GM18870 (cell line): ENCODE measurements around the gene SMTN.
"Not testable (repeated sequence)": the region's sequence is repeated elsewhere in the genome, so short reads cannot be mapped to it uniquely, and the experiment has no call there.

ENCODE experiments used
- ATAC-seq: cut with Tn5 transposase; IDR thresholded peaks from one replicate; pipeline ENCODE4 v1.9.1; 2021; ENCODE audit warnings: moderate library complexity; ENCODE audit not compliant: unreplicated experiment

The SMTN gene

DNA sequence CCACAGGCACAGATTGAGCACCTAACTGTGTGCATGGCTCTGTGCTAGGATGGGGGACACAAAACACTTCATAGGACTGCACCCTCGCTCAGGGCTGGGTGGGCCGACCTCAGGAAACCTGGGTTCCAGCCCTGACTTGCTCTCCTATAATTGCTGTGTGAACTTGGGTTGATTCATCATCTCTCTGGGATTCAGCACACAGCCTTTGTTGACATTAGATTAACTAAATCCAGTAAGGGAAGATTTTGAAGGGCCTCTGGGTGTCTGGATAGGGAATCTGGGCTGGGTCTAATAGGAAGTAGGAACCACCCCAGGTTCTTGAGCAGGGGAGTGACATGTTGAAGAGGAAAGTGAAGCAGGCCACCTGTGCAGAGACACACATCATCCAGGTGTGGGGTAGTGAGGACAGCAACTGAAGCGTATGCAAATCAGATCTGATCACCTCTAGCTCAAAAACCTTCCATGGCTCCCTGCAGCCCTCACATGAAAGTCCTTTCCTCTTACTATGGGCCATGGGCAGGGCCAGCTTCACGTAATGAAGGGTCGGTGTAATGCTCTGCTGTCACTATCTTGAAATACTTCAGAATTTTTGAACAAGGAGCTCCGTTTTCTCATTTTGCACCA lies 11.3 kb upstream of the SMTN start:
- ATAC-seq, result not testable (repeated sequence)

DNA sequence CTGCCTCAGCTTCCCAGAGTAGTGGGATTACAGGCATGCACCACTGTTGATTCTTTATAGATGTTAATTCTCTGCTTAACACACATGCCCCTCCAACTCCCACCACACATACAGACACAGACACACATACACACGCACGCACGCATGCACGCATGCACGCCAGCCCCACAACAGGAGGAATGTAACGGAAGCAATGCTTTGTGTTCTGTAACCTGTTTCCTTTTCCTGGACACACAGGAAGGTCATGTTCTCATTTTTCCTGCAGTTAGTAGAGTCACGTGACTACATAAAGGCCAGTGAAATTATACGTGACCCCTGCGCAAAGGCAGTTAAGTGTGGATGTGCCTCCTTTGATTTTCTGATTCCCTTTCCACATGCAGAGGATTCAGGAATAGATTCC lies 8.0 kb upstream of the SMTN start:
- ATAC-seq, result not testable (repeated sequence)

DNA sequence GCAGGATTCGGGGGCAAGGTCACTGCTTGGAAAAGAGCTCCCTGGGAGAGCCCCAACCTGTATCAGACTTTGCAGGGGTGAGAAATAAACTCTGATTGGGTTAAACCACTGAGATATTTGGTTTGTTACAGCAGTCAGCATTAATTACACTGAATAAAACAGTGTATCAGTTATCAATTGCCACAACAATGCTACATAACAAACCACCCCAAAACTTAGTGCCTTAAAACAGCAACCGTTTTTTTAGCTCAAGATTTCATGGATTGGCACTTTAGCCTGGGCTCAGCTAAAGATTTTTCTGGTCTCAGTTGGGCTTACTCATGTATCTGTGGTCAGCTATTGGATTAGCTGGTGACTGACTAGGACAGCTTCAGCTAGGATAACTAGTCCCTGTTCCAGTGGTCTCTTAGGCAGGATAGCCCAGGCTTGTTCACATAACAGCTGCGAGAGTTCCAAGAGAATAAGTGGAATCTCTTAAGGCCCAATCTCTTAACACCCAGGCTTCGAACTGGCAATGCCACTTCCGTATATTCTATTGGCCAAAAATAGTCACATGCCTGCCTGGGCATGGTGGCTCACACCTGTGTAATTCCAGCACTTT lies 7.5 kb upstream of the SMTN start:
- ATAC-seq, result not testable (repeated sequence)

DNA sequence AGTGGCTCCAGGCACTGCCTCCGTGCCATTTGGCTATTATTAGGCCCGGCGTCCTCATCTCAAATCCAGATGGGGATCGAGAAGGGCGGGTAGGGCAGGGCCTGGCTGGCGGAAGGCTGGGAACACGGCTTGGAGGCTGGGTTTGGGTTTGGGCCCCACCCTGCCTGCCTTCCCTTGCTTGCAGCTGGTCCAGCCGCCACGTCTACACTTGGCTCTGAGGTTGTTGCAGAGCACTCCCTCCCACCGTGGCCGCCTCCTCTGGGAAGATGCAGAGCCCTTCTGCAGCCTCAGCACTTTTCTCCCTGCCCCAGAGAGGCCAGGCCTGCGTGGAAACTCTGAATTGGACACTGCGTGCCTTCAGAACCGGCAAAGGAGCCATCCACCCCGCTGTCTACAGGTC lies 5.2 kb upstream of the SMTN start:
- ATAC-seq, result no peak

DNA sequence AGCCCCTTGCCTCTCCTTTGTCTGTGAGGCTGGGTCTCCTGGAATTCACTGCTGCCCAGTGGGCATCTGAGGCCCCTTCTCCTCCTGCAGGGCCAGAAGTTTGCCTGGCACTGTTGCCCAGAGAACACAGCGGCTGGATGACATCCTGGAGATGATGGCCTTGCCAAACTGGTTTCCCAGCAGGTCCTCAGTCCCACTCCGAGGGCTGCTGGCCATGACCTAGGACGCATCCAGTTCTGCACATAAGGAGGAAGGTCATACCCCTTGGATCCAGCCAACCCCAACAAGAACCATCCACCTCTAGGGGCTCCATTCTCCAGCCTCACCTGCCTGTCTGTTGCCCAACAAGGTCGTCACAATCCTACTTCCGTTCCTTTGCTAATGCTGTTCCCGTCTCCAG lies 3.4 kb upstream of the SMTN start:
- no peak for ATAC-seq

DNA sequence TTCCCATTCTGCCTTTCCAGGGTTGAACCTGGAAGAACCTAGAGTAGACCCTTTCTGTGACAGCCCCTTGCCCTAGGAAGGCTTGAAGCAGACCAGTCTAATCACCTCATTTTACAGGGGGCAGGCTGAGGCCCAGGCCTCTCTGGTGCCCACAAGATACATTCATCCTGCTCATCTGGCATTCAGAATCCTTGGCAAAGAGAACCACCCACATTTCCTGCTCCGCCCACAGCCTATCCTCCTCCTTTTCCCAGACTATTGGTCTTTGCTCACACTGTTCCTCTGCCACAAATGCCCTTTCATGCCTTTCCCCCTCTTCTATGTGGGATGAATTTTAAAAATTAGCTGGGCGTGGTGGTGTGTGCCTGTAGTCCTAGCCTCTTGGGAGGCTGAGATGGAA lies 2.7 kb upstream of the SMTN start:
- not testable (repeated sequence) for ATAC-seq

DNA sequence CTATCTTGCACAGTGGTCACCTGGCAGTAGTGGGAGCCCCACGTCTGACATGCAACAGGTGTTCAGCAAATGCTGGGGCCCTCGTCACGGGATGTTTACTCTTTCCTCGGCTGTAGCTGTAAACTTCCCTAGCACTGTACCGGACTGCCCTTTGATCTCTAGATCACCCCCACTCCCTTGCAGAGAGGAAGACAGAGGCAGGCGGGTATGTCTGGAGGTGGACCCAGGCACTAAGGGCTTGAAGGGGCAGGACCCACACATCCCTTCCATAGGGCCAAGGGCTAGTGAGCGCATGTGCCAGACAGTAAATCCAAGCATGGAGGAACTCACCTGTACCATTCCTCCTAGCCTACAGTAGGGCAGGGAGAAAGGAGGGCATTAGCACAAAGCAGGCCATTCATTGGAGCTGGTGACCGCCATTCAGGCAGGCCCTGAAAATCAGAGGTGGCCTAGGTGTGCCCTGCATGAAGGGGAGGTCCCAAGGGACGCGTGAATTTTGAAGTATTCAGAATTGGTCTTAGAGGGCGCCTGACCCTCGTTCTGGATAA lies 1.9 kb upstream of the SMTN start:
- no peak for ATAC-seq

DNA sequence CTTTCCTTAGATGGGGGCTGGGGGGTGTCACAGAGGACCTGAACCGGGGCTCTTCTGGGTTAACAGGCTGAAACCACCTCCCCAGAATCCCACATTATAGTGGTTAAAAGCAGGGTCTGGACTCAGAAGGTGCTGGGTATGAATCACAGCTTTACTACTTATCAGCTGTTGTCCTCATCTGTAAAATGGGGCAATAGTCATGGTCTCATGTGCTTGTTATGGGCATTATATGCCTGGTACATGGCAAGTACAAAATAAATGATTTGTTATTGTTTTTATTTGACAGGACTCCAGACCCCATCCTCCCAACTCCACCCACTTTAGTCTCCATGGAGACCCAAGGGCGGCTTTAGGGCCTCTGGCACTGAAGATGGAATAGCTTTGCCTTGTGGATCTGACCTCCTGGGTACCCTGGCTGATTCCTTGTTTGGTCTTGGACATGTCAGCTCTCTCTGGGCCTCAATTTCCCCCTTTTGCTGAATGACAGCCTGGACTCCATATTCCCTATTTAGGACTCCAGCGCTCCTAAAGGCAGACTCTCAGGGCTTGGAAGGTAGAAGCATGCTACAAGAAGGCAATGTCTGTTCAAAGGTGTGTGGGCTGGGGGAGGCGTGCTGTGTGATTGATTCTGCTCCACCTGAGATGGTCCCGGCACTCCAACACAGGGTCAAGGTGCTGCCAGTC lies 812 bp upstream of the SMTN start:
- no peak for ATAC-seq

DNA sequence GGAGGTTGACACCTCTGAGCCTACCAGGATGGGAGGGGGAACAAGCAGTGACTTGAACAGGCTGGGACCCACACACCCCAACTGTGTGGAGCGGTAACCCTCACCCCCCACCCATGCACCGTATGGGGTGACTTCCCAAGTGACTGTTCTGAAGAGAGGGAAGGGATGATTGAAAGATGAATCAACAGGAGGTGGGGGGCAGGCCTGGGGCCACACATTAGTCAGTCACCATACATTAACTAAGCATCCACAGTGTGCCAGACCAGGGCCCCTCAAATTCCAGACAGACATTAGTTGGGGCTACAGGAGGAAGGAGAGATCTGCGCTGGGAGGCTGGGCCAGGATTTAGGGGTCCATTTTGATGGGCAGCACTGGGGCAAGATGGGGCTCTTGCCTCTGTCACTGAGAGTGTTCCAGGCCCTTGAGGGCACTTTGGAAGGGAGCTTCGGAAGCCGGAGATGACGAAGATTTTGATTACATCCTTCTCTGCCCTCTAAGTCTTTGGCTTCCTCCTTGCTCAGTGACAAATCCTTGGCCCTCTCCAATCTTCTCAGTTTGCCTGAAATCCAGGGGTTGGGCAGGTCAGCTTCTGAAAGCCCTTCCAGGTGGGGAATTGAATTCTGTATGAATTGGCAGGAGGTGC lies 966 bp downstream of the SMTN start:
- no peak for ATAC-seq

DNA sequence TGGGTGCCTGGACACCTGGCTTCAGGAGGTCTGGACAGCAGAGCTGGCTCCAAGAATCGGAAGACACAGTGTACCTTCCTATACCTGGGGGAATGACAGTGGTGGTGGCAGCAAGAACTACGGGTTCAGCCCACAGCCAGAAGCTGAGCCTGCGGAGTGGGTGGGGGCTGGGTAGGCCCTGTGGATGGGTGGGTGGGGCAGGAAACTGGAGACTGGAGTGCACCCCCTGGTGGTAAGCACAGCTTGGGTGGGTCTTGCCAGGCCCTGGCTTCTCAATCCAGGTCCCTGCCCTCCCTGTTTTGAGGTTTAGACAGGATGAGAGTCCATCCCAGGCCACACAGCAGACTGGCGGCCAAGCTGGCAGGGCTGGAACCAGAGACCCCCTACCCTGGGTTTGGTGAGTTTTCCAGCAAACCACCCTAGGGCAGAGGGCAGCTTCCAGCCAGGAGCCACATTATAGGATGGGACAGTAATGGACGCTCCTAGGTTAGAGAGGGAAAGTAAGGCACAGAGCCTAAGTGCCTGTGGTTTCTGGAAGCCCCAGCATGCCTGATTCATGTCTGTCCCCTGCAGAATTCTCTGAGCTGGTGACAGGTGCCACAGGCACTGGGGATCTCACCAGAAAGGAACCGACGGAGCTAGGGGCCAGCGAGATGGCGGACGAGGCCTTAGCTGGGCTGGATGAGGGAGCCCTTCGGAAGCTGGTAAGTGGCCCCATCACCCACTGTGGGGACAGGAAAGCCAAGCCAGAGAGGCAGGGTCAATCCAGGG lies 1.7 kb downstream of the SMTN start:
- ATAC-seq, result no peak

DNA sequence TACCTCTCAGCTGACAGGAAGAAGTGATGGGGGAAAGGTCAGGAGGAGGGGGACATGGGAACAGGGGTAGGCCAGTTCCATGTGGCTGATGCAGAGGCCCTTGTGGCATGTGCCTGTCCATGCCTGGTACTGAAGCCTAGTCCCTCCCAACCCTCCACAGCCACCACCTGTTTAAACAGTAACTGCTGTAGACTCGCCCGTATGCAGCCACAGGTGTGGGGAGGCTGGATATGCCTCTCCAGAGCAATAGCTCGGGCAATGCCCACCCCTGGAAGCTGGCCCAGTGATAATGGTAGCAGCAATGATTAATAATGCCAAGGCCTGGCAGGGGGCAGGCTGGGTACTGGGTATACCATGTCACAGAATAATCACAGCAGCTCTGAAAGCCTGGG lies 2.3 kb downstream of the SMTN start:
- no peak for ATAC-seq

DNA sequence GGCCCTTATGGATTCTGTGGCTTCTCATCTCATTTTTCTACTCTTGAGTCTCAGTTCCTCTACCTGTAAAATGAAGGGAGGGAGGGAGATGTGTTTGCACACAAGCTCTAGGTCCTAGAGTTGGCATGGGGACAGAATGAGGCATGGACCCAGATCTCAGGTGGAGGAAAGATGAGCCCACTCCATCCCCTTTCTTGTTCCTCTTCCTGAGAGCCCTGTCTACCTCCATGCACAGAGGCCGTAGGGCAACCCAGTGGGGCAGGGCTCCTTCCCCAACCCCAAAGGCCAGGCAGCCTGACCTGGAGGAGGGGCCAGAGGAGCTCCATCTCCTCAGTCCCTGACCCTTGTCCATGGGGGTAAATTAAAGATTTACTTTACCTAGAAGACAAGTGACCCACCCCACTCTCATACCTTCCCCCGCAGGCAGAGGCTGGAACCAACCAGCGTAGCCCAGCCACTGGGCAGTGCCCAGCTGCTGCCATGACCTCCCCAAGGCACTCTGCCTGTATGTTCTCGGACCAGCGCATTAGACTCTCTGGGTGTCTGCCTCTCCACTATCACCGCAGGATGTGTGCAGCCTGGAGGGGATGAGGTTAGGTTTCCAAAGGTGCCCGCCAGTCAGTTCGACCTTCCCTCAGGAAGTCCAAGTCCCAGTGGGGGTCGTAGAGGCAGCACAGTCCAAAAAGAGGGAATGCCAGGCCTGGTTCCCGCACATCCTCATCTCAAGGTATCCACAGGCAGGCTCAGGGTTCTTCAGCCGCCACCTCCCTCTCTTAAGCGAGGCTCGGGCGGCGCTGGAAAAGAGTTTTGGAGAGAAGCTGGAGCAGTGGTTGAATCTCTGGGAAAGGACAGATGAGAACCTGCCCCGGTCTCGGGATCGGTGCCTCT lies 3.0 kb downstream of the SMTN start:
- ATAC-seq, result no peak

DNA sequence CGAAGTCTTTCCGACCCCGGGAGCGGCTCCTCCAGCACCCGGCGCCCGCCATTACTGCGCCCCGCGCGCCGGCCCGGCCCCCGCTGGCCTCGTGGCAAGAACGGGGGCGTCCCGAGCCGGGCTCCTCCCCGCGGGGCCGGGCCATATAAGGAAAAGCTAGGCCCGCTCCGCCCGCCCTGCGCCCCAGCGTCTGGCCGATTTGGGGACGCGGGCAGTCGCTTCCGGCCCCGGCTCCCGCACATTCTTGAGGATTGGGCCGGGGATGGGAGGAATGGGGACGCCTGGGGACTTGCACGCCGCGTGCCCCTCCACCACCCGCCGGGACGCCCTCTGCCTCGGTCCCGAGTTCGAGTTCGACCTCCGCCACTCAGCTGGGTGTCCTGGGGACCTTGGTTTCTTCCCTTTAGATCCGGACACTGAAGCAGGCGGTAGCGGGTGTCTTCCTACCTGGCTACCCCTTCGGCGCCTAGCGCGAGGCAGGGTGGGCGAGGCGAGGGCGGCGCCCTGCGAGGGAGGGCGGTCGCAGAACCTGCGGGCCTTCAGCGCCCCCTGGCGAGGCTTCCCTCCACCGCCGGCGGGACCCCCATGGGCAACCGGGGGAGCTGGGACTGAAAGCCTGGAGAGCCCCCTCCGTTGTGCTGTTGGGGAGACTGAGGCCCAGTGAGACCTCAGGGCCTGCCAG lies 3.8 kb downstream of the SMTN start:
- no peak for ATAC-seq

DNA sequence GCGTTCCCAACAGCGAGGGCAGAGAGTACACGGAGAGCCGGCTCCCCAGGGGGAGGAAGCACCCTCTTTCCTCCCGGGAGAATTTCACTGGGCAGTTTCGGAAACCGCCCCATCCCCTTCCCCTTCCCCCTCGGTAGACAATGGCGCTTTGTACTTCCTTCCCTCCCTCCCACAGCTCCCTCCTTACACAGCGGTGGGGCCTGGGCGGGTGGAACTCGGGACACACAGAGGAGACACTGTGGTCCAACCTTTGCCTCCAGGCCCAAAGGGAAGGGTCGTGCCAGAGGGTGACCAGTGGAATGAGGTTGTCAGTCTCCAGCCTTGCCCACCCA lies 4.3 kb downstream of the SMTN start:
- ATAC-seq, result no peak

DNA sequence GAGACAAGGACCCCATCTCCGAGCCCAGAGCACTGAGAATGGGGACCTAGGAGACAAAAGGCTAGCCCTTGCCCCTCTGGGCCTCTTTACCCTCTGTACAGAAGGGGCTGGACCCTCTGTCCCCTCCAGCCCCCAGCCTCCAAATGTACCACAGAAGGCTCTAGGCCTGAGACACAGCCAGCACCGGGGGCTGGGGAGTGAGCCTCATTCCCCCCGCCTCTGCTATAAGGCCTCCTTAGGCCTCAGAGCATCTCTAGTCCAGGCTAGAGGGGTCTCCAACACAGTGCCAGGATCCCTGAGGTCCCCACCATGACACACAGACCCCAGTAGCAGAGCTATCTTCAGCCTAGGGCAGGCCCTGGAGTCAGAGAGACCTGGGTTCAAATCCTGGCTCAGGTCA lies 4.8 kb downstream of the SMTN start:
- ATAC-seq, result no peak

DNA sequence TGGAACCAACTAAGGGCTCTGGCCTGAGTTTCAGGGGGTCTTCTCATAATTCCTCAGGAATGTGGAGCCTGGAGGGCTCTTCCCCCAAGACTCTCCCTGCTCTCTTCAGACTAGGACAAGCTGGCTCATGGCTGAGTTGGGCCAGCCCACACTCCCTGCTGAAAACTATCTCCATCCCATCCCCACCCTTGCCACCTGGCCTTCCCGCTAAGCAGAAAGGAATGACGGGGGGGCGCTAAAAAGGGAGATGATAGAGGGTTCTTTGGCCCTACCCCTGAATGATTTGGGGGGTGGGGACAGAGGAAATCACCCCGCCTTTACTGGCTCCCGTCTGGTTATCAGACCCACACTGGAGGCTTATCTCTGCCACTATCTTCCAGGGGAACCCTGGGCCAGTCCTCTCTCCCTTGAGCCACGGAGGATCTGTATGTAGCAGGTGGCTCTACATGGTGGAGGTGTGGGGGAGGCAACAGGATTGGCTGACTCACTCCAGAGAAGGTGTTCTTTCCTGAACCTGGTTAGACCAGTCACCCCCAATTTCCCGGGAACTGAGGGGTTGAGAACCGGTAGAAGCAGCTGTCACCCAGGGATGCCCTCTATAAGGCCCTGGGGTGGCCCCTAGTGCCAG lies 5.7 kb downstream of the SMTN start:
- ATAC-seq, result no peak

DNA sequence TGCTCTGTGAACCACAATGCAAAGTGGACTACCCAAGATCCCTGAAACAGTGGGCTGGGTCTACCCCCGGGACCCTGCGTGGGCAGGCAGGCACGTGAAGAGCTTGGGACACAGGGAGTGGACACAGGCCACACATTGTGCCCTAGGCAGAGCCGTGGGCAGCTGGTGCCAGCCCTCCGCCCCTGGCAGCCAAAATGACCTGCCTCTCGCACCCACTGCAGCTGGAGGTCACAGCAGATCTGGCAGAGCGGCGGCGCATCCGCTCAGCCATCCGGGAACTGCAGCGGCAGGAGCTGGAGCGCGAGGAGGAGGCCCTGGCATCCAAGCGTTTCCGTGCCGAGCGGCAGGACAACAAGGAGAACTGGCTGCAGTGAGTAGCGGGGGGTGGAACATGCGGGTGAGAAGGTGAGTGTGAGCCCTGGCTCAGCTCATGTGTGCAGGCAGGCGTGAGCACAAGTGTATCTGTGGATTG lies 6.7 kb downstream of the SMTN start:
- ATAC-seq, result no peak

DNA sequence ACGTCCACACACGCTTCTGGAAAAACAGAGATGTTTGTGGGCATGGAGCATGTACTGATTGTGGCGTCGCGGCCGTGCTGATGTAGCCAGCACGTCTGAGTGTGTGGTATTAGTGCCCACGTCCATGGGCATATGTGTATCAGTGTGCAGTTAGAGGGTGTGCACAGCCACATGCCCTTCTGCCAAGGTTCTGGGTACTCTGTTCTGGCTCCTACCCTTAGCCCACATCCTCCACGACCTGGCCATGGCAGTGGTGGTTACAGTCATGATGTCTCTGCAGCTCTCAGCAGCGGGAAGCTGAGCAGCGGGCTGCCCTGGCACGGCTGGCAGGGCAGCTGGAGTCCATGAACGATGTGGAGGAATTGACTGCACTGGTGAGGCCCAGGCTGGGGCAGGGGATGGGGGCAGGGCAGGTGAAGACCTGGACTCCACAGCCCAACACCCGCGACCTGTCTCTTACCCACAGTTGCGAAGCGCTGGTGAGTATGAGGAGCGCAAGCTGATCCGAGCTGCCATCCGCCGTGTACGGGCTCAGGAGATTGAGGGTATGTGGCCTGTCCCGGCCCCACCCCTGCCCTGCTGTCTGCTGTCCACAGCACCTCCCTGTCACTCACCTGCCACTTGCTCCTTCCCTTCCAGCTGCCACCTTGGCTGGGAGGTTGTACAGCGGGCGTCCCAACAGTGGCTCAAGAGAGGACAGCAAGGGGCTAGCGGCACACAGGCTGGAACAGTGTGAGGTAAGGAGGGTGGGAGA lies 7.3 kb downstream of the SMTN start:
- ATAC-seq, result no peak
